ENCODE measurements around the gene C12orf43.
"Not testable (repeated sequence)": the region's sequence is repeated elsewhere in the genome, so short reads cannot be mapped to it uniquely, and the experiment has no call there.

Gene C12orf43

GRCh38 chr12:121050725-121051124 is 34.4 kb upstream of the C12orf43 start:
- H3K27ac ChIP-seq, result no peak overlapping the region

DNA sequence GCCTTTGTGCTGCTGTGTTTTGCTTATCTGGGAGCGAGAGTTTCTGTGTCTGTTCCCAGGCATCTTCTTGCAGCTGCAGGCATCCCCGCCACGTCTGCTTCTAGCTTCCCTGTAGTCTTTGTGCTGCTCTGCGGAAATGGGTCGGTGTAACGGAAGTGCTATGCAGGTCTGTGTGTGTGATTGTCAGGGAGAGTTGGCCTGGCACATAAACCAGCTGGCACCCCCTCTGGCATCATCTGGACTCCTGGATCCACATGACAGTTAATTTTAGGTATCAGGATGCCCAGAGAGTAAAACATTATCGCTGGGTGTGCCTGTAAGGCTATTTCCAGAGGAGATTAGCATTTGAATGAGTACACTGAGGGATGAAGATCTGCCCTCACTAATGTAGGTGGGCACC is 32.2 kb upstream of the C12orf43 start:
- Histone ChIP-seq H3K27ac (no peak overlapping the region), H3K9me3 (no peaks in the 10 kb centered on the region)
- TF ChIP-seq, protein P1, sequence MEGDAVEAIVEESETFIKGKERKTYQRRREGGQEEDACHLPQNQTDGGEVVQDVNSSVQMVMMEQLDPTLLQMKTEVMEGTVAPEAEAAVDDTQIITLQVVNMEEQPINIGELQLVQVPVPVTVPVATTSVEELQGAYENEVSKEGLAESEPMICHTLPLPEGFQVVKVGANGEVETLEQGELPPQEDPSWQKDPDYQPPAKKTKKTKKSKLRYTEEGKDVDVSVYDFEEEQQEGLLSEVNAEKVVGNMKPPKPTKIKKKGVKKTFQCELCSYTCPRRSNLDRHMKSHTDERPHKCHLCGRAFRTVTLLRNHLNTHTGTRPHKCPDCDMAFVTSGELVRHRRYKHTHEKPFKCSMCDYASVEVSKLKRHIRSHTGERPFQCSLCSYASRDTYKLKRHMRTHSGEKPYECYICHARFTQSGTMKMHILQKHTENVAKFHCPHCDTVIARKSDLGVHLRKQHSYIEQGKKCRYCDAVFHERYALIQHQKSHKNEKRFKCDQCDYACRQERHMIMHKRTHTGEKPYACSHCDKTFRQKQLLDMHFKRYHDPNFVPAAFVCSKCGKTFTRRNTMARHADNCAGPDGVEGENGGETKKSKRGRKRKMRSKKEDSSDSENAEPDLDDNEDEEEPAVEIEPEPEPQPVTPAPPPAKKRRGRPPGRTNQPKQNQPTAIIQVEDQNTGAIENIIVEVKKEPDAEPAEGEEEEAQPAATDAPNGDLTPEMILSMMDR (IDR thresholded peaks at IDR 0.05), result no peak

More at GRCh38 chr12:121050725-121051124, 34.4 kb upstream of the C12orf43 start:
- Histone ChIP-seq H3K9me3 (no peaks in the 10 kb centered on the region), H3K4me1 (ENCODE audit: control insufficient read depth in 1 of 2, insufficient read depth in 1 of 2, low read depth in 1 of 2, low read length in 1 of 2) (no peaks in the 10 kb centered on the region), H3K4me3 (ENCODE audit: low read depth in 1 of 2, low read length in 1 of 2) (no peak overlapping the region), H3K36me3 (no peaks in the 10 kb centered on the region), H3K27me3 (no peaks in the 10 kb centered on the region)
- TF ChIP-seq, protein P1 (IDR thresholded peaks at IDR 0.05), result no peak

GRCh38 chr12:121047400-121047799 is 31.1 kb upstream of the C12orf43 start:
- not testable (repeated sequence) for H3K27me3 ChIP-seq; H3K4me1 ChIP-seq (ENCODE audit: control insufficient read depth in 1 of 2, insufficient read depth in 1 of 2, low read depth in 1 of 2, low read length in 1 of 2); H3K4me3 ChIP-seq (ENCODE audit: low read depth in 1 of 2, low read length in 1 of 2); H3K9me3 ChIP-seq; H3K27ac ChIP-seq; H3K36me3 ChIP-seq

More for the DNA sequence above, 32.2 kb upstream of the C12orf43 start:
- Histone ChIP-seq H3K4me1 (ENCODE audit: control insufficient read depth in 1 of 2, insufficient read depth in 1 of 2, low read depth in 1 of 2, low read length in 1 of 2) (no peaks in the 10 kb centered on the region), H3K27me3 (peaks cover 6% of the 10 kb centered on the region), H3K4me3 (ENCODE audit: low read depth in 1 of 2, low read length in 1 of 2) (no peak overlapping the region), H3K36me3 (no peaks in the 10 kb centered on the region)

DNA sequence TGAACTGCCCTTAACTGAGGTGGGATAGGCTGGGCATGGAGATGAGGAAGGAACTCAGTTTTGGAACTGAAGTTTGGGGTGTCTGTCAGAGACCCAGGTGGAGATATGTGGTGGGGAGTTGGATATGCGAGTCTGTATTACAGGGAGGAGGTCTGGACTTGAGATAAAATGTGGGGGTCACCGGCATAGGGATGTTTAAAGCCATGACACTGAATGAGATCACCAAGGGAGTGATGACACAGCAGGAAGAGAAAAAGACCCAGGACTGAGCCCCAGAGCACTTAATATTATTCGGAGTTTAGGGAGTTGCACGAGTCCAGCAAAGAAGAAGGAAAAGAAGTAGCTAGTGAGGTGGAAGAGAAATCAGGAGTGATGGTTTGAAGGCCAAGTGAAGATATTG is 26.8 kb upstream of the C12orf43 start:
- peaks cover 11 to 12% of the 10 kb centered on the region in 2 experiments for H3K4me1 ChIP-seq (ENCODE audit: control insufficient read depth in 1 of 2, insufficient read depth in 1 of 2, low read depth in 1 of 2, low read length in 1 of 2)
- H3K27me3 ChIP-seq, result peaks cover 6% of the 10 kb centered on the region
- TF ChIP-seq, protein P1 (IDR thresholded peaks at IDR 0.05), result no peak

DNA sequence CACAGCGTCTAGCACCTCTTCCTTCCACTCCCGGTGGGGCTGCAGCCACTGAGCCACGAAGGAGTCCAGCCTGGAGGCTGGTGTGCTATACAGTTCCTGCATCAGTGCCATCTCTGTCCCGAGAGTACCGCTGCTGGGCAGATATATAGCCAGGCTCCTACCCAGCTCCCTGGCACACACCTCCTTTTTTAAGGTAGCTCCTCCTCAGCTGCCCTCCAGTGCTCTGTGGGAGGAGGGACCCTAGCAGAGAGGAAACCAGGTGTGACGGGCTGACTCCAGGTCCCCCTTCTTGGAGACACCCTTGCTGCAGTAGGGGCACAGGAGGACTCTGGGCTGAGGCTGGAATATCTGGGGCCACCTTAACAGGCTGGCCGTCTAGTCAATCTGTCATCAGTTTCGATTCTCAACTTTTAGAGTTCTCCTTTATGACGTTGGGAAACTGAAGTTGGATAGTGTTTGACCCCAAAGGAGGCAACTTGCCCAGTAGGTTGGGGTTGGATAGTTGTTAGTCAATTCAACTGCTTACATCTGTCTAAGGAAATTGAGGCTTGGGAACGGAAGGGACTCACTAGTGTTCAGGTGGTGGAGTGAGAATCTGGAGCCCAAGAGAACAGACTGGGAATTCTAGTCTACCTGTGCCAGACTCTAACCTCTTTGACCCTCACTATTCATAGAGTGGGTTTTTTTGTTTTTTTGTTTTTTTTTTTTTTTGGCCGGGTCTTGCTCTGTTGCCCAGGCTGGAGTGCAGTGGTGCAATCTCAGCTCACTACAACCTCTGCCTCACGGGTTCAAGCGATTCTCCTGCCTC is 22.8 kb upstream of the C12orf43 start, which contains the start of gene OASL:
Gene OASL (minus strand): TSS at position 386 of the 808 bp plus-strand sequence. CDS start 275 bp downstream, at position 111.
- Histone ChIP-seq H3K4me3 (ENCODE audit: low read depth in 1 of 2, low read length in 1 of 2) (peak within 1 kb of the TSS; percentile 64 to 69), H3K9me3 (no peaks in the 10 kb centered on the region), H3K27ac (peak within 1 kb of the TSS; percentile 62), H3K4me1 (ENCODE audit: control insufficient read depth in 1 of 2, insufficient read depth in 1 of 2, low read depth in 1 of 2, low read length in 1 of 2) (peaks cover 24 to 32% of the 10 kb centered on the region in 2 experiments), H3K36me3 (no peaks in the 10 kb centered on the region), H3K27me3 (peaks cover 5% of the 10 kb centered on the region)
- TF ChIP-seq, protein P1 (IDR thresholded peaks at IDR 0.05), result no peak

More for the DNA sequence above, 26.8 kb upstream of the C12orf43 start:
- Histone ChIP-seq H3K36me3 (no peaks in the 10 kb centered on the region), H3K4me3 (ENCODE audit: low read depth in 1 of 2, low read length in 1 of 2) (no peak overlapping the region), H3K27ac (no peak overlapping the region), H3K9me3 (no peaks in the 10 kb centered on the region)

DNA sequence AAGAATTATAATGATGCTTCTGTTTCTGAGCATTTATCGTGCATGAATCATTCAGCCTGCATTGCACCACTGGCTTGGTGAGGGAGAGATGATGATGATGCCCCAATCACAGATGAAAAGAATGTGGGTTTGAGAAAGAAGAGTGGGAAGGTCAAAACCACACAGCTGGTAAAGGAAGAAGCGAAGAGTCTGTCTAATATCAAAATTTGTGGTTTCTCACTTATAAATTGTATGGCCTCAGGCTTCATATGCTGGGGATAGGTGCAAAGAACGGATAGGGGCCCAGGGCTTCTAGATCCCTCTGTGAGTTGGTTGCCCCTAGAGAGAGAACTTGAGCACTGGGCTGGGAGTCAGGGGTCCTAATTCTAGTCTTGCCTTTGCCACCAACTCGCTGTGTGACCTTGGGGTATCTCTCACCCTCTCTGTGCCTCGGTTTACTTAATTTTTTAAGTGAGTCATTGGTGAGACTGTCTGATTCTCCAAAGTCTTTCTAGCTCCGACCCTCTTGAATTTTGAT is 20.6 kb upstream of the C12orf43 start:
- Histone ChIP-seq H3K4me3 (ENCODE audit: low read depth in 1 of 2, low read length in 1 of 2) (no peak overlapping the region), H3K27ac (no peak overlapping the region), H3K27me3 (peaks cover 5% of the 10 kb centered on the region), H3K36me3 (no peaks in the 10 kb centered on the region), H3K9me3 (no peaks in the 10 kb centered on the region), H3K4me1 (ENCODE audit: control insufficient read depth in 1 of 2, insufficient read depth in 1 of 2, low read depth in 1 of 2, low read length in 1 of 2) (peaks cover 24 to 32% of the 10 kb centered on the region in 2 experiments)
- TF ChIP-seq, protein P1 (IDR thresholded peaks at IDR 0.05), result no peak
